Stimulated activated naive CD4-positive, alpha-beta T cell (primary cell): ENCODE measurements around the gene SLC6A11.

Source experiments
- DNase-seq, 6 experiments: peaks; one replicate each; lab custom pipeline; 2025; lab: John Stamatoyannopoulos, UW

The SLC6A11 gene

GRCh38 chr3:10954740-10955139 lies 138.7 kb downstream of the SLC6A11 start:
- no peak for DNase-seq

- DNase-seq: no peak
These were observed 139.9 kb downstream of the SLC6A11 start for GRCh38 chr3:10955711-10956453.

- DNase-seq: no peak
These were observed 140.5 kb downstream of the SLC6A11 start for GRCh38 chr3:10956531-10956930.

GRCh38 chr3:10956986-10957385 lies 141.0 kb downstream of the SLC6A11 start:
- DNase-seq: no peak

- no peak for DNase-seq
These were observed 142.1 kb downstream of the SLC6A11 start for GRCh38 chr3:10957976-10958749.

- DNase-seq: no peak
These were observed 144.2 kb downstream of the SLC6A11 start for GRCh38 chr3:10960255-10960654.

- DNase-seq: no peak
These were observed 145.9 kb downstream of the SLC6A11 start for GRCh38 chr3:10961921-10962320.

- DNase-seq: no peak
These were observed 146.5 kb downstream of the SLC6A11 start for GRCh38 chr3:10962481-10963036.

- no peak for DNase-seq
These were observed 148.6 kb downstream of the SLC6A11 start for GRCh38 chr3:10964537-10965167.

- no peak for DNase-seq
These were observed 152.4 kb downstream of the SLC6A11 start for GRCh38 chr3:10968401-10968800.

- DNase-seq: no peak
These were observed 154.4 kb downstream of the SLC6A11 start for GRCh38 chr3:10970306-10970960.

- DNase-seq: no peak
These were observed 156.2 kb downstream of the SLC6A11 start for GRCh38 chr3:10972072-10972782.

GRCh38 chr3:10973046-10973595 lies 157.1 kb downstream of the SLC6A11 start:
- no peak for DNase-seq

GRCh38 chr3:10974131-10974530 lies 158.1 kb downstream of the SLC6A11 start:
- no peak for DNase-seq

GRCh38 chr3:10974746-10975375 lies 158.8 kb downstream of the SLC6A11 start:
- DNase-seq: no peak

- no peak for DNase-seq
These were observed 159.7 kb downstream of the SLC6A11 start for GRCh38 chr3:10975695-10976234.

- no peak for DNase-seq
These were observed 160.7 kb downstream of the SLC6A11 start for GRCh38 chr3:10976770-10977169.

GRCh38 chr3:10977892-10978510 lies 162.0 kb downstream of the SLC6A11 start:
- DNase-seq: no peak

GRCh38 chr3:10978956-10979355 lies 162.9 kb downstream of the SLC6A11 start:
- DNase-seq: no peak

GRCh38 chr3:10980312-10980711 lies 164.3 kb downstream of the SLC6A11 start:
- no peak for DNase-seq
